GM21381 (cell line): ENCODE data around the gene DEPDC5.
"Not testable (repeated sequence)": the region's sequence is repeated elsewhere in the genome, so short reads cannot be mapped to it uniquely, and the experiment has no call there.

ENCODE experiments used
- ATAC-seq: cut with Tn5 transposase; IDR thresholded peaks from one replicate; pipeline ENCODE4 v1.9.1; 2021; ENCODE audit warnings: mild to moderate bottlenecking, moderate library complexity; ENCODE audit not compliant: unreplicated experiment

DEPDC5 gene

DNA sequence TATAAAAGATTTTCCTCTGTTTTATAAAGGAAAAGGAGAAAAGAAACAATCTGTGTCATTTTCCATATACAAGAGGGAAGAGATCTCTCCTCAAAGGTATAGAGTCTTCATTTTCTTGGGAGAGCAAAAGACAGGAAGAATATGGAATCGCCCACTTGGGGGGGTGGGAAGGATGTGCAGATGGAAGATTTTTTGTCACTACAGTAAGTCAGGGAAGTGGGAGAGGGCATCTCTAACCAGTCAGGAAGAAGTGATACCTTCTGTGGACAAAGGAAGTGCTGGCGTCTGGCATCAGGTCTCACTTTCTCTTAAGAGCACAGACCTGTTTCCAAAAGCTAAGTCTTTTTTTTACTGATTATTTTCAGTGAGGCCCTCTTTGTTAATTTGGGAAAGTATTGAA is 5.3 kb upstream of the DEPDC5 start:
- no peak for ATAC-seq

DNA sequence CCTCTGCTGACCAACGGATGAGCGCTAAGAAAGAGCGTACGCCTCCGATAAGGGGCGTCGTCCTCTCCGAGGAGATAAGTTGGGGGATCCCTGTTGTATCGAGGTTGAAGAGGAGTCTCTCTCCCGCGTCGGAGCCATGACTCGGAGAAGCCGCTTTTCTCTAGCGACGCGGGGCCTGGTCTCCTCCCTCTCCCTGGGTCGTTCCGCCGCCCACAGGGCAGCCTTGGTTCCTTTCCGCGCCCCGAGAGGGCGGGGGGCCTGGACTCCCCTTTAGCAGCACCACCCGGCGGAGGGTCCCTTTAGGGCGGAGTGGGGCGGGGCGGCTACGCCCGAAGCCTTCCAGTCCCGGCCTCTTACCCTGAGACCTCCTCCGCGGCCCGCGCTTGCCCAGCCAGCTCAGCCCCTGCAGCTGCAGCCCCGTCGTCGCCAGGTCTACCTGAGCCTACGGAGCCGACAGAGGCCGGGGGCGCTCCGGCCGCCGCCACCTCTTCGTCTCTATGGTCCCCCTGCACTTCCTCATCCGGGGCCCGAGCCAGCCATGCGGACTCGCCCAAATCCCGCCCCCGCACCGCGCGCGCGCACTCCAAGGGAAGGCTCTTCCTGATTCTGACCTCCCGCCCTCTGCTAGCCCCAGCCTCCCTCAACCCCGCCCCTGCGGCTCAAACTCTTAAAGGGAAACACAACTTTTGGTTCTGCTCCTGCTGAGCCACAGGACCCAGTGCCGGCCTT is 4.0 kb upstream of the DEPDC5 start, which contains the start of gene PRR14L:
PRR14L (minus strand) TSS at position 497 of the 729 bp plus-strand sequence. CDS start 11,272 bp downstream, outside the sequence.
- ATAC-seq = peak; percentile 55

DNA sequence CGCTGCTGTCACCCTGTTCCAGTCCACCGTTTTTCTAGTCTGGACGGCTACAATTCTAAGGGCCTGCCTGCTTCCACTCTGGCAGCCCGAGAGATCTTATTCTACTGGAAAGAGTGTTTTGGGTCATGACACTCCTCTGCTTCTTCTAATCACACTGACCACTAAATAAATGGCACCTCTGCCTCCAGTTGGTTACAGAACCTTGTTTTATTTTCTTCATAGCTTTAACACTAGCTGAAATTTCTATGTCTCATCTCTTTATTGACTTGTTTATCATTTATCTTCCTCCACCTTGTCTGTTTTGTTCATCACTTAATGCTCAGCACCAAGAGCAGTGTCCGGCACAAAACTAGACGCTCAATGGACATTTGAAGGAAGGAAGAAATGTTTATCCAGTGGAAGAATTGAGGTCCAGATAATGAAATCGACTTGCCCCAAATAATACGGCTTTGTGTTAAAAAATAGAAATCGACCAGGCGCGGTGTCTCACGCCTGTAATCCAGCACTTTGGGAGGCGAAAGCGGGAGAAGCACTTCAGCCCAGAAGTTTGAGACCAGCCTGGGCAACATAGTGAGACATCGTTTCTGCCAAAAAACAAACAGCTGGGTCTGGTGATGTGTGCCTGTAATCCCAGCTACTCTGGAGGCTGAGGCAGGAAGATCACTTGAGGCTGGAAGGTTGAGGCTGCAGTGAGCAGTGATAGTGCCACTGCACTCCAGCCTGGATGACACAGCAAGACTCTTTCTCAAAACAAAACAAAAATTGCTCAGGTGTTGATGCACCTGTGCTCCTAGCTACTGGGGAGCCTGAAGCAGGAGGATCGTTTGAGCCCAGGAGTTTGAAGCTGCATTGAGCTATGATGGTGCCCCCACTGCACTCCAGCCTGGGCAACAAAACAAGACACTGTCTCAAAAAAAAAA is 3.2 kb upstream of the DEPDC5 start:
- ATAC-seq = no peak

DNA sequence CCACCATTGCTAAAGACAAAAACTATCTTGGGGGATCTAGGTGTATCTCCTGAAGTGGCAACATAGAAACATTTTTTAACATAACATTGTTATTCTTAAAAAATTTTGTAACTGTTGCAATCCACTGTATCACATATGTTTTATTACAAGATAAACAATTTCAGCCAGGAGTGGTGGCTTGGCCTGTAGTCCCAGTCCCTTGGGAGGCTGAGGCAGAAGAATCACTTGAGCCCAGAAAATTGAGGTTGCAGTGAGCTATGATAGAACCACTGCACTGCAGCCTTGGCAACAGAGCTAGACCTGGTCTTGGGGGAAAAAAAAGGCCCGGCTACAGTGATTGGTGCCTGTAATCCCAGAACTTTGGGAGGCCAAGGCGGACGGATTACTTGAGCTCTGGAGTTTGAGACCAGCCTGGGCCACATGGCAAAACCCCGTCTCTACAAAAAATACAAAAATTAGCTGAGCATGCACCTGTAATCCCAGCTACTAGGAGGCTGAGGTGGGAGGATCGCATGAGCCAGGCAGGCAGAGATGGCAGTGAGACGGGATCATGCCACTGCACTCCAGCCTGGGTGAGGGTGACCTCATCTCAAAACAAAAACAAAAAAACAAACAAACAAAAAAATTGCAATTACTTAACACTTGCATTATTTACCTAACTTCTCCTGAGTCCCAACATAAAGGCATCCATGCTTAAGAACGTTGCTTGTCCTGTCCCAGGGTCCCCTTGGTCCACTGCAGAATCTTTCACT is 1.5 kb upstream of the DEPDC5 start:
- no peak for ATAC-seq

DNA sequence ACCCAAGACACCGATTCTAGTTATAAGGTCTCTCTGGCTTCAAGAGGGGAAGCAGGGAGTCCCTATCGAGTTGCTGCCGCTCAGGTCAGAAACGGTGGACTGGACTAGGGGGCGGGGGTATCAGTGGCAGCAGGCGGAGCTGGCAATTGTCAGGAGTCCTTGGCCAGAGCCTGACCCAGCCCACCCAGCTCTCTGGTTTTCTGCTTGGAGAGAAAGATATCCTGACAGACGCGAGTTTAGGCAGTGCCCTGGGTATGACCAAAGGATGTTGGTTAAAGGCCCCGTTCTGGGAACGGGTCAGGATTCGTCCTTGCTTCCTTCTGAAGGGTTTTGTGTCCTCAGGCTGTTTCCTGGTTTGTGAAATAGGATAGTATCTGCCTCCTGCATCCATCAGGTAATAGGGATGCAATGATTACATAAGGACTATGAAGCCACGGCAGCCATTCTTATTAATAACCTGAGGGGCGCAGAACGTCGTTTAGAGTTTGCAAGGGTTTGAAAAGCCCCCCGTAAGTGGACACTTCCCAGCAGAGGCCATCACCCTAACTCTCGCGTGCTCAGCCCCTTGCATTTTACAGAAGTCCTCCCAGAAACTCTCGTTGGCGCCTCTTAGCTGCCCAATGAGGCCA is 700 bp upstream of the DEPDC5 start:
- peak; percentile 5 for ATAC-seq

DNA sequence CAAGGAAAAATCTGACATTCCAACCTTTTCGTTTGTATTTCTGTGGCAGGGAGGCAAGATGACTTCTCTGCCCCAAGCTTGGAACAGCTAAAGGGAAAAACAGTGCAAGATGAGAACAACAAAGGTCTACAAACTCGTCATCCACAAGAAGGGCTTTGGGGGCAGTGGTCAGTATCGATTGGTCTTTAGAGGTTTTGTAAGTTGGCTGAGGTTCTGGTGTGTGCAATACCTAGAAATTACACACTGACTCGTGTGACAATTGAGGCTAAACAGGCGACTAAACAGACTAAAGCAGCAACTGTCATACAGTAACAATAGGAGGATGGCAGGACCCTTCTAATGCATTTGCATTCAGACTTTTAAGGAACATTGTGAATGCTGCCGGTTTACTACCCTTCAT is 994 bp downstream of the DEPDC5 start:
- no peak for ATAC-seq

DNA sequence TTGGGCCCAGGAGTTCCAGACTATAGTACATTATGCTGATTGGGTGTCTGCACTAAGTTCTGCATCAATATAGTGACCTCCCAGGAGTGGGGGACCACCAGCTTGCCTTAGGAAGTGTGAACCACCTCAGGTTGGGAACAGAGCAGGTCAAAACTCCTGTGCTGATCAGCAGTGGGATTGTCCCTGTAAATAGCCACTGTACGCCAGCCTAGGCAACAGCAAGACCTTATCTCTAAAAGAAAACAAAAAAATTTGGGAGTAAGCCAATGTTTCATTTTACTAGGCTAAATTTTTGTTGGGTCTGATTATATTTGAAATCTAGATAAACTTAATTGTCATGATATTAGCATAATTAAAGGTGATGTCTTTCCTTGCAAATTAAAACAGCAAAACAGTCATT is 3.4 kb downstream of the DEPDC5 start:
- ATAC-seq = no peak

DNA sequence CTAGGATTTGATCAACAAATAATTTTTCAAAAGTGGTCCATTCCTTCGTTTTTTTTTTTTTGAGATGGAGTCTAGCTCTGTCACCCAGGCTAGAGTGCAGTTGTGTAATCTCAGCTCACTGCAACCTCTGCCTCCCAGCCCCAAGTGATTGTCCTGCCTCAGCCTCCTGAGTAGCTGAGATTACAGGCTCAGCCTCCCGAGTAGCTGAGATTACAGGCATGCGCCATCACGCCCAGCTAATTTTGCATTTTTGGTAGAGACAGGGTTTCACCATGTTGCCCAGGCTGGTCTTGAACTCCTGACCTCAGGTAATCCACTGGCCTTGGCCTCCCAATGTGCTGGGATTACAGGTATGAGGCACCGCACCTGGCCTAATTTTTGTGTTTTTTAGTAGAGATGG is 5.0 kb downstream of the DEPDC5 start:
- ATAC-seq = not testable (repeated sequence)

DNA sequence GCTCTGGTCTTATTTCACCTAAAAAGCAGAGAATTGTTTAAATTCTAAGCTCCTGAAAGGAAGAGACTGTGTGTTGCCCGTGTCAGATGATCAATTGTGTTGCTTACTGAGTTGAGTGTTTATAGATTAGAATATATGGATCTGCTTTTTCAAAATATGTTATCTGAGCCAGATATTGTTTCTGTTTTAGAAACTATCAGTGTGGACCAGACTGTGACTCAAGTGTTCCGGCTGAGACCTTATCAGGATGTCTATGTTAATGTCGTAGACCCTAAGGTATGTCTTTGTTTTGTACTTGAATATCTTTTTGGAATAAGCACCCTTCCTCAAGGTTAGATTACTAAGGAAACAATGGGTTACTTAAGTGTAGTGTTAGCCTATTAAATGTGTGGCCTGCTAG is 11.0 kb downstream of the DEPDC5 start:
- ATAC-seq = no peak

DNA sequence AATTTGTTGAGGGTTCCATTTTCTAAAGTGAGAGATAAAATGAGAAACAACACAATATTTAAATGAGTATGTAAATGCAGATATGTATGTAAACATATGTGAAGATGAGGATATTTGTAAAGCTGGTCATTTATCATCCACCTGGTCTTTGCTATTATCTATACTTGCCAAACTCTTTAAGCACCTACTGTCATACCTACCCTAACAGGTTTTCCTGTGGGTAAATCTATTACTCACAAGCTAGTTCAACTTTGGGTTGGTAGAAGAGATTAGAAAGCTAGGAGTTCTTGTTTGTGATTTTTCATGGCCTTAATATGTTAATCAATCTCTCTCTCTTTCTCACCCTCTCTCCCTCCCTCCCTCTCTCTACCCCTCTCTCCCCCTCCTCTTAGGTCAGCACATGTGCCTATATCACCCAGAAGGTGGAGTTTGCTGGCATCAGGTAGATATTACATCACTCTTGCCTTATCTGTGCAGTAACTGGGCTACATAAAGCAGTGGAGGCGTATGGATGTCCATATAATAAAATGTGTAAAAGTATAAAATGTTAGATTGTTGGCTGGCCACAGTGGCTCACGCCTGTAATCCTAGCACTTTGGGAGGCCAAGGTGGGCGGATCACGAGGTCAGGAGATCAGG is 14.7 kb downstream of the DEPDC5 start:
- no peak for ATAC-seq

DNA sequence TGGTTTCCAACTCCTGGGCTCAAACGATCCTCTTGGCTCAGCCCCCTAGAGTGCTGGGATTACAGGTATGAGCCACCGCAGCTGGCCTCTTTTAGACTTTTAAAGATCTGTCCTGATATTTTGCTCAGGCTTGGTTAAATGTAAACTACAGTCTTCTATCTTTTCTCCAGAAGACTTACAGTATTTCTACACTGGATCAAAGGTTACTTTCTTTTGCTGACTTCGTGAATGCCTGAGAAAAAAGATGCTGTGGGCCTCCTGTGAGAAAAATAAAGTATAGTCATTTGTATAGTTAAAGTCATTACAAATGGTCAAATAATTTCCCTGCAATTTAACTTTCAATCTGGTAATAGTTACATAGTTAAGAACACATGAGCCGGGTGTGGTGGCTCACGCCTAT is 19.6 kb downstream of the DEPDC5 start:
- ATAC-seq = no peak

DNA sequence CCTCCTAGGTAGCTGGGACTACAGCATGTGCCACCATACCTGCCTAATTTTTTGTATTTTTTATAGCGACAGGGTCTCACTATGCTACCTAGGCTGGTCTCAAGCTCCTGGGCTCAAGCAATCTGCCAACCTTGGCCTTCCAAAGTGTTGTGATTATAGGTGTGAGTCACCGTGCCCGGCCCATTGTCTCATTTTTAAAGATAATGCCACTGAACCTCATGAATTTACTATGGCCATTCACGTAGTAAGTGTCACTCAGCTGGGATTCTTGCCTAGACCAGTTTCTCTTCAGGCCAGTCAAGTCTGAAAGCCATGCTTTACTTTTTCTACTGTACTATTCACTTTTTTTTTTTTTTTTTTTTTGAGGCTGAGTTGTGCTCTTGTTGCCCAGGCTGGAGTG is 22.4 kb downstream of the DEPDC5 start:
- ATAC-seq = no peak

DNA sequence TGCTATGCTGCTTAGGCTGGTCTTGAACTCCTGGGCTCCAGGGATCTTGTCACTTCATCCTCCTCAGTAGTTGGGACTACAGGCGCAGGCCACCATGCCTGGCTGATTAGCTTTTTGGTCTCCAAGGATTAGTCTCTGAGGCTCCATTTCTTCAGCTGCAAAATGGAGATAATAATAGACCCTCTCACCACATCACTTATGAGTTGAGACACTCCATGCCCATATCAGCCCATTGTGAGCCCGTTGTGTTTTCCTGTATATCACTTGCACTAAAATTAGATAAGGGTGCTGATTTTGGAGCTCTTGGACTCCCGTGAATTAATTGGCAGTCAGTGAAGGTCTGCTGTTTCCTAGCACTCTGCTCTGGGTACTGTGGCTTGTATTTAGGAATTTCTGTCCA is 36.0 kb downstream of the DEPDC5 start:
- ATAC-seq = no peak

DNA sequence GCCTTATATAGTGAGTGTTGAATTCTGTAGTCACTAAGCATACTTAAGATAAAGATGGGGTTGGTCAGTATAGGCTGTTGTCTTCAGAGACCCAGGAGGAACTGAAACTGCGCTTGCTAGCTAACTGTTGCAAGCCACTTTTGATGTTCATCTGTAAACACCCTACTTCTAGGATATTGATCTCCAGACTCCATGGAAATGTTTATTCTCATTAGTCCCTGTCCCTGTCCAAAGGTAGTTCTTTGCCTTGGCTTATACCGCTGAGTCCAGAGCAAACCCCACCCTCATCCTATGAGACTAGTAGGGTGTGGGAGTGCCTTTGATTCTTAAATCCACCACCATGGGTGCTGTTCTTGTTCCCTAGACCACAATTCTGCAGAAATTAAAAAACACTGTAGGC is 36.4 kb downstream of the DEPDC5 start:
- peak; percentile 50 for ATAC-seq

DNA sequence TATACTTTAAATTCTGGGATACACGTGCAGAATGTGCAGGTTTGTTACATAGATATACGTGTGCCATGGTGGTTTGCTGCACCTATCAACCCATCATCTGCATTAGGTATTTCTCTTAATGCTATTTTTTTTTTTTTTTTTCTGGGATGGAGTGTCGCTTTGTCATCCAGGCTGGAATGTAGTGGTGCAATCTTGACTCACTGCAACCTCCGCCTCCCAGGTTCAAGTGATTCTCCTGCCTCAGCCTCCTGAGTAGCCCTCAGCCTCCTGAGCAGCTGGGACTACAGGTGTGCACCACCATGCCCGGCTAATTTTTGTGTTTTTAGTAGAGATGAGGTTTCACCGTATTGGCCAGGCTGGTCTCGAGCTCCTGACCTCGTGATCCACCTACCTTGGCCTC is 45.5 kb downstream of the DEPDC5 start:
- not testable (repeated sequence) for ATAC-seq

DNA sequence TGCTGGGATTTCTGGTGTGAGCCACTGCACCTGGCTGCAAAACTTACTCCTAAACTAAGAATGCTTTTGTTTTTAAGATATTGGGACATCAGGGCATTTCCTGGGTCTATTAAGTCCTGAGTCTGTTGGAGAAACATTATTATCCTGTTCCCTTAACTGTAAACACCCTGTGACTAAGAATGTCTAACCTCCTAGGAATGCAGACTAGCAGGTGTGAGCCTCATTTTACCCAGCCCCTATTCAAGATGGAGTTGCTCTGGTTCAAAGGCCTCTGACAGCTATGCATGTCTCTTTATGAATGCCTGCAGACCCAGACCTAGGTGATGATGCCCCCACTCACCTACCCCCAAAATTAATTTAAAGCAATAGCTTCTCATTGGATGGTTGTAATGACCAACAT is 46.2 kb downstream of the DEPDC5 start:
- no peak for ATAC-seq

DNA sequence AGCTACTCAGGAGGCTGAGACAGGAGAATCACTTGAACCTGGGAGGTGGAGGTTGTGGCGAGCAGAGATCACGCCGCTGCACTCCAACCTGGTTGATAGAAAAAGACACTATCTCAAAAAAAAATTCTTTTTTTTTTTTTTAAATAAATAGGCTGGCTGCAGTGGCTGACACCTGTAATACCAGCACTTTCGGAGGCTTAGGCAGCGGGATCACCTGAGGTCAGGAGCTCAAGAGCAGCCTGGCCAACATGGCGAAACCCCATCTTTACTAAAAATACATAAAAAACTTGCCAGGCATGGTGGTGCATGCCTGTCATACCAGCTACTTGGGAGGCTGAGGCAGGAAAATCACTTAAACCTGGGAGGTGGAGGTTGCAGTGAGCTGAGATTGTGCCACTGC is 47.0 kb downstream of the DEPDC5 start:
- ATAC-seq = not testable (repeated sequence)

DNA sequence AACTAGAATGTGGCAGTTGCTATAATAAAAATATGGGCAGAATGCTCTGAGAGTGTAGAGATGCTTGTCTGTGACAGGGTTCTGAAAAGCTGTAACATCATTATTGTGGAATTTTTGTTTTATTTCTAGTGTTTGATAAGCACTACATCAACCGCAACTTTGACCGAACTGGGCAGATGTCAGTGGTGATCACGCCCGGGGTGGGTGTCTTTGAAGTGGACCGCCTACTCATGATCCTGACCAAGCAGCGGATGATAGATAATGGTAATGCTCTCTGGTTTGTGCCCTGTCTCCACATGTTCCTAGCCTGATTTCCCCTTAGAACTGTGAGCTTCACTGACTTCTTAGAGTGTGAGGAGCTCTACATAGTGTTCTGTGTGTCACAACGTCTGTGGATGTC is 48.8 kb downstream of the DEPDC5 start:
- no peak for ATAC-seq

DNA sequence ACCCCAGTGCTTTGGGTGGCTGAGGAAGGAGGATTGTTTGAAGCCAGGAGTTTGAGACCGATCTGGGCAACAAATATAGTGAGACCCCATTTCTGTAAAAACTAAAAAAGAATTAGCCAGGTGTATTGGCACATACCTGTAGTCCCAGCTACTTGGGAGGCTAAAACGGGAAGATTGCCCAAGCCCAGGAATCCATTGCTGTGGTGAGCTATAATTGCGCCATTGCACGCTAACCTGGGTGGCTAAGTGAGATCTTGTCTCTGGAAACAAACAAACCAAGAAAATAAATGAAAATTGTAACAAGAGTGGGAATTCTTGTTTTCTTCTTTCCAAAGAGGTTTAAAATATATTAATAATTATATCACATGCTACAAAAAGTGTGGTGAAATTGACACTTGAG is 52.9 kb downstream of the DEPDC5 start:
- ATAC-seq = no peak

DNA sequence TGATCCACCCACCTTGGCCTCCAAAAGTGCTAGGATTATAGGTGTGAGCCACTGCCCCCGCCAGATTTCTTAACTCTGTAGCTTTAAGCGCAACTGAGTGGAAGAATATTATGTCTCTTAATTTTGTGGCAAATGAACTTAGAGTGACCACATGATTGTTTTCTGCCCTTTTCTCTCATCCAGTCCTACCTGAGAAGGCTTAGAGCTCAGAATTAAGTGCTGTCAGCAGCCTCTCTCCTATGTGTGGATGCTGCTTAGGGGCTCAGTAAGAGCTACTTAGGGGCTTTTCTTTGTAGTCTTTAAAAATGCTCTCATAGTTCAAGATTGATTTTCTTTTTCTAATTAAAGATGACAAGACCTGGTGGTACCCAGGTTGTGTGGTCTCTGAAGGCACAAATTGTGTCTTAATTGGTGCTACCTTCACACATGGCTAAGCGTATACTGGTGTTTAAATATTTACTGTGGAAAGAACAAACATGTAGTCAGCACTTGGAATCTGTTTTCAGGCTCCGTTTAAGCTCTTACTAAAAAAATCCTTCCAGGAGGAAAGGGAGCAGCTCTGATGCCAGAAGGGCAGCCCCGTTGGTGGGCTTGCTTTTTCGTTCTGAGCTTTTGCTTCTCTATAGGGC is 59.3 kb downstream of the DEPDC5 start:
- no peak for ATAC-seq
